Heart left ventricle (tissue), 16 donors: ENCODE measurements around the gene NUCB1. TPM values are rescaled to one million over a fixed set of nuclear protein-coding genes. Genes with fewer than 3 reads are reported as not detected.

Experiments
- ATAC-seq, 4 donors: fragments of 200-7000 bp; cut with Tn5 transposase; one replicate each; pipeline ENCODE4 v1.9.1; 2020 to 2022; ENCODE audit warnings: moderate library complexity in 4 of 4, mild to moderate bottlenecking in 3 of 4, moderate number of reproducible peaks in 1 of 4
- DNase-seq, 5 donors: peaks; one replicate each; pipeline ENCODE4 v3.0.0-alpha.2; 2020
- H3K27ac ChIP-seq, 12 donors: fragments of 200-600 bp; sonication (generic) in 4 of 12; one replicate each; pipeline versions ENCODE4 v1.5.0 to v1.8.0; 2016 to 2022; ENCODE audit warnings: mild to moderate bottlenecking in 2 of 12
- H3K27me3 ChIP-seq, 9 donors: fragments of 200-600 bp; sonication (generic) in 2 of 9; one replicate each; pipeline versions ENCODE4 v1.5.1 to v1.8.0; 2016 to 2022; ENCODE audit warnings: mild to moderate bottlenecking in 3 of 9
- H3K36me3 ChIP-seq, 9 donors: fragments of 200-600 bp; sonication (generic) in 2 of 9; one replicate each; pipeline versions ENCODE4 v1.5.0 to v1.8.0; 2018 to 2022; ENCODE audit warnings: mild to moderate bottlenecking in 2 of 9
- H3K4me1 ChIP-seq, 12 donors: fragments of 200-600 bp; sonication (generic) in 4 of 12; one replicate each; pipeline versions ENCODE4 v1.5.0 to v1.8.0; 2016 to 2022; ENCODE audit warnings: mild to moderate bottlenecking in 3 of 12
- H3K4me3 ChIP-seq, 12 donors: fragments of 200-600 bp; sonication (generic) in 4 of 12; one replicate each; pipeline versions ENCODE4 v1.5.0 to v1.8.0; 2017 to 2022; ENCODE audit warnings: mild to moderate bottlenecking in 9 of 12, moderate library complexity in 4 of 12
- H3K9me3 ChIP-seq, 12 donors: fragments of 200-600 bp; sonication (generic) in 4 of 12; one replicate each; pipeline versions ENCODE4 v1.5.0 to v1.8.0; 2016 to 2022; ENCODE audit warnings: mild to moderate bottlenecking in 1 of 12
- POLR2A ChIP-seq, 2 donors: fragments of 450-650 bp; IDR thresholded peaks; one replicate each; pipeline ENCODE4 v1.6.1; 2017; ENCODE audit warnings: antibody characterized with exemption in 2 of 2, mild to moderate bottlenecking in 2 of 2, moderate library complexity in 2 of 2
- WGBS, 4 donors: extraction: QIAGEN DNeasy Blood & Tissue Kit in 2 of 4; methylation state at CpG; one replicate each; pipeline versions ENCODE4 v1.1.5 to v1.1.7; 2013 to 2018; 5-methylcytosine and 5-hydroxymethylcytosine counted together
- intact Hi-C, 10 donors: fragments of 100-400 bp; cut with DNase I; formaldehyde crosslinking; loops; one replicate each; pipeline versions ENCODE4 v1.11.1 to v1.14.2; 2022
- polyA plus RNA-seq, 2 donors: library from polyadenylated mRNA; stranded (reverse); fragments of 200-250 nt; gene quantifications; one replicate each; pipeline ENCODE4 v1.2.3, GENCODE V29; 2013
- total RNA-seq, 9 donors: library from RNA; depleted of rRNA in 2 of 9; stranded (reverse); fragments of >200 nt in 2 of 9; fragmentation: NEBNext Ultra II Directional in 3 of 9; extraction: Animal tissue kit (Norgen Biotek cat#: 25700) in 3 of 9; gene quantifications; one replicate each; pipeline versions ENCODE4 v1.1.0 to v1.2.4, GENCODE V29; 2016 to 2023
- TF ChIP-seq, protein P1 (sequence below), 12 donors: fragments of 200-600 bp; sonication (generic) in 4 of 12; IDR thresholded peaks; one replicate each; pipeline versions ENCODE4 v1.5.0 to v1.8.0; 2018 to 2022; ENCODE audit warnings: antibody characterized with exemption in 12 of 12, mild to moderate bottlenecking in 5 of 12
- donor health status: ischemic (EF 13 %, LVEDD 7.1; RV severe dilation, severe dysfunction).
- donor health status: healthy with polysubstance abuse.
- donor health status: DM: no; HTN: yes; CAD: no.
- donor health status: DM: no; HTN: no; CAD: no.
- donor health status: ischemic (EF 25% LVEDD 6.9; RV normal size, moderate dysfunction).
- donor health status: ischemic (EF 25% LVEDD 5.7; RV mildly dilated, moderate dysfunction).
- donor health status: healthy.
- donor health status: DM: yes; HTN: yes; CAD: no.
- donor health status: ischemic (EF 35%, LVEDD 5.7; RV mildly dilated, moderate dysfunction).
- donor health status: nonischemic (EF 11% LVEDD 7.7; RV severe dilation, severe dysfunction).
- donor health status: DM: yes; HTN: yes; CAD: no.
- donor health status: PGD.
- donor health status: ischemic (EF 29% LVEDD 5.4; RV normal size, mild dysfunction).
- donor health status: nonischemic (EF 23%, LVEDD 6.1; RV moderate dilation, normal function).

The NUCB1 gene
- total and polyA plus RNA-seq, 11 donors, result 179 to 428 (median 286) TPM

GRCh38 chr19:48966541-48967345, 66.6 kb downstream of the NUCB1 start:
- Histone ChIP-seq H3K27ac (peak overlapping the region in 11 of 12 donors; percentile 82 to 97 (median 94)), H3K36me3 (peaks cover 0 to 57% (median 46%) of the 10 kb centered on the region in 9 donors), H3K27me3 (no peaks in the 10 kb centered on the region), H3K9me3 (no peaks in the 10 kb centered on the region), H3K4me3 (peak overlapping the region; percentile 61 to 99 (median 88)), H3K4me1 (peaks cover 10 to 76% (median 51%) of the 10 kb centered on the region in 12 donors)
- ATAC-seq (no peak), DNase-seq (no peak)
- 75 to 84% (median 79%) methylated on average over 10 of the region's 10 CpGs for WGBS, 4 donors
- intact Hi-C loops, result loop anchor here in 6 of 10 donors (5.0 to 10.0 kb wide), 5 partner anchors 62 to 322 kb away; partner anchors contain the start of genes PPP1R15A (in 3 of the 6), NUCB1 (in 2 of the 6) and CA11 (in 1 of the 6)
- no peak for TF ChIP-seq POLR2A (IDR thresholded peaks at IDR 0.05)
- TF ChIP-seq, protein P1, sequence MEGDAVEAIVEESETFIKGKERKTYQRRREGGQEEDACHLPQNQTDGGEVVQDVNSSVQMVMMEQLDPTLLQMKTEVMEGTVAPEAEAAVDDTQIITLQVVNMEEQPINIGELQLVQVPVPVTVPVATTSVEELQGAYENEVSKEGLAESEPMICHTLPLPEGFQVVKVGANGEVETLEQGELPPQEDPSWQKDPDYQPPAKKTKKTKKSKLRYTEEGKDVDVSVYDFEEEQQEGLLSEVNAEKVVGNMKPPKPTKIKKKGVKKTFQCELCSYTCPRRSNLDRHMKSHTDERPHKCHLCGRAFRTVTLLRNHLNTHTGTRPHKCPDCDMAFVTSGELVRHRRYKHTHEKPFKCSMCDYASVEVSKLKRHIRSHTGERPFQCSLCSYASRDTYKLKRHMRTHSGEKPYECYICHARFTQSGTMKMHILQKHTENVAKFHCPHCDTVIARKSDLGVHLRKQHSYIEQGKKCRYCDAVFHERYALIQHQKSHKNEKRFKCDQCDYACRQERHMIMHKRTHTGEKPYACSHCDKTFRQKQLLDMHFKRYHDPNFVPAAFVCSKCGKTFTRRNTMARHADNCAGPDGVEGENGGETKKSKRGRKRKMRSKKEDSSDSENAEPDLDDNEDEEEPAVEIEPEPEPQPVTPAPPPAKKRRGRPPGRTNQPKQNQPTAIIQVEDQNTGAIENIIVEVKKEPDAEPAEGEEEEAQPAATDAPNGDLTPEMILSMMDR (IDR thresholded peaks at IDR 0.05), result no peak

DNA sequence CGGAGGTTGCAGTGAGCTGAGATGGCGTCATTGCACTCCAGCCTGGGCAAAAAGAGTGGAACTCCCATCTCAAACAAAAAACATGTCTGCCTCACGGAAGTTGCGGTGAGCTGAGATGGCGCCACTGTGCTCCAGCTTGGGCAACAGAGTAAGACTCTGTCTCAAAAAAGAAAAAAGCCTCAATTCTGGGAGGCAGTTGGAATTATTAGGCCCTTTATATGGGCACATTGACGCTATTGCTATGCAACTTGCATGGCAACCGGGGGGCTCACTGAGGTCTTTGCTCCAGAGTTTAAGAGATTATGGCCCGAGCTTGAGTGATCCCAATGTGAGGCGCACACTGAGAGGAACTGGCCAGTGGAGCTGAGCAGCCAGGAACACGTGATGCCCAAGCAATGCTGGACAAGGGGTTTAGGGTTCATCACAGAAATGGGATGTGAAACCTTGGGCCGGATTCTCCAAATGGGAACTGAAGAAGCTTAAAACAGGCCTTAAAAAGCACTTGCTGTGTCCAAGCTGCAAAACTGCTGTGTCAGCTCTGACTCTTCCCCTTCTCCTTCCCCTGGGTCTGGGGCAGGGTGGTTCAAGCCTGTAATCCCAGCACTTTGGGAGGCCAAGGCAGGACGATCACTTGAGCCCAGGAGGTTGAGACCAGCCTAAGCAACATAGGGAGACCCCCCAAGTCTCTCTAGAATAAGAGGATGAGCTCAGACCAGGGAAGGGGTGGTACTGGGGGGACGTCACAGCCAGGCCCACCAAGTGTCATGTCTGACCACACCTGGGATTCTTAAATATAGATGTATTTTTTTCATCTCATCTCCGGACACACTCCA, 67.5 kb downstream of the NUCB1 start:
- peak in 1 of 4 donors; percentile 2 for ATAC-seq
- 79 to 83% (median 80%) methylated on average over 14 of the region's 14 CpGs for WGBS, 4 donors
- peaks cover 10 to 70% (median 48%) of the 10 kb centered on the region in 12 donors for H3K4me1 ChIP-seq
- DNase-seq, result peak in 3 of 5 donors; percentile 58 to 71 (median 60)
- no peaks in the 10 kb centered on the region for H3K9me3 ChIP-seq
- no peak for TF ChIP-seq POLR2A (IDR thresholded peaks at IDR 0.05)
- TF ChIP-seq, protein P1 (IDR thresholded peaks at IDR 0.05), result no peak
- intact Hi-C loops, result loop anchor here in 6 of 10 donors (5.0 to 10.0 kb wide), 5 partner anchors 63 to 323 kb away; partner anchors contain the start of genes PPP1R15A (in 3 of the 6), NUCB1 (in 2 of the 6) and CA11 (in 1 of the 6)
- no peaks in the 10 kb centered on the region for H3K27me3 ChIP-seq
- H3K4me3 ChIP-seq, result peak overlapping the region in 9 of 12 donors; percentile 76 to 99 (median 87)
- peaks cover 0 to 65% (median 53%) of the 10 kb centered on the region in 9 donors for H3K36me3 ChIP-seq
- H3K27ac ChIP-seq, result peak overlapping the region; percentile 6 to 97 (median 92)

DNA sequence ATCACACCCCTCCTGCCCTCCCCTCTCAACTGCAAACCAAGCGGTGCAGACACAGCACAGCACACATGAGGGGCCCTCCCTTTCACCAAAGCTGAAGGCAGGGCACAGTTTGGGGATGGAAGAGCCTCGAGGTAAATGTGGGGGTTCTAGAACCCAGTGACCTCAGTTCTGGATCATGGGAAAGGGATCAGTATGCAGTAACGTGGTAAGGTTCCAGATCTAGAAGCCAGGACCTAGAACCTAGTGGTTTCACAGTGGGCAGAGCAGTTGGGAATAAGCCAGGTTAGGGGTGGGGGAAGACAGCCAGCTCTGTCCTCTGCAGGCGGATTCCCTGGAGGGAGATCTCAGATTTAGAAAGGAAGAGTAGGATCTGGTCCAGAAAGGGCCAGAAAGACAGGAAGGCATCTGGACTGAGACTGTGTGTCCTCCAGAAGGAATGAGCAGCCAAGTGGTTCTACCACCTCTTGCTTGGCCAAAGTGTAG, 68.1 kb downstream of the NUCB1 start:
- Histone ChIP-seq H3K9me3 (no peaks in the 10 kb centered on the region), H3K27ac (peak overlapping the region; percentile 1 to 97 (median 52)), H3K4me3 (peak overlapping the region in 2 of 12 donors; percentile 82 to 90), H3K36me3 (peaks cover 0 to 72% (median 60%) of the 10 kb centered on the region in 9 donors), H3K27me3 (no peaks in the 10 kb centered on the region), H3K4me1 (peaks cover 10 to 66% (median 47%) of the 10 kb centered on the region in 12 donors)
- TF ChIP-seq, protein P1 (IDR thresholded peaks at IDR 0.05), result no peak
- no peak for TF ChIP-seq POLR2A (IDR thresholded peaks at IDR 0.05)
- no peak for ATAC-seq
- WGBS, 4 donors, result 47 to 57% (median 51%) methylated on average over 4 of the region's 4 CpGs
- no peak for DNase-seq
- intact Hi-C loops, result loop anchor here in 6 of 10 donors (5.0 to 10.0 kb wide), 5 partner anchors 63 to 323 kb away; partner anchors contain the start of genes PPP1R15A (in 3 of the 6), NUCB1 (in 2 of the 6) and CA11 (in 1 of the 6)
